PFSK-1 (cell line): Measurements from ENCODE around the gene BAIAP2L1.

Experiments
- POLR2AphosphoS5 ChIP-seq: IDR thresholded peaks from 2 replicates; pipeline ENCODE4 v1.6.1; 2012; ENCODE audit warnings: low read depth, mild to moderate bottlenecking, control low read depth, low read length, moderate library complexity
- SIN3A ChIP-seq: IDR thresholded peaks from 2 replicates; pipeline ENCODE4 v1.6.1; 2012; ENCODE audit warnings: mild to moderate bottlenecking, low read length, moderate library complexity, borderline replicate concordance; ENCODE audit not compliant: insufficient read depth

DNA sequence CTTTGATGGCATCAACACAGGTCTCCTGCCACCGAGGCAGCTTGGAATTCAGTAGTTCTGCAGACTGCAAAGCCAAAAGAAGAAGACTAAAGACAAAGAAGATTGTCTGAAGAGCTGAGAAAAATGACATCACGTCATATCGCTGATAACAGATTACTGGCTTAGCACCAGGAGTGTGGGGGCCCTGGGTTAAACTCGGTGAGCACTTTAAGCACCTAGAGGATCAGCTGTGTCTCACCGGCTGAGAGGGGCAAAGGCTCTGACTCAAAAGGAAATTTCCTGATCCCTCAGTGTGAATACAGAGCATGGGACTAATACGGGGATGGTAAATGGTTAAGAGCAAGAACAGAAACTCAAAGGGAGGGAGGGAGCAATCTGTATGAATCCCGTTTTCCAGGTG is 88.7 kb downstream of the BAIAP2L1 start:
- TF ChIP-seq SIN3A, result no peak
- TF ChIP-seq POLR2AphosphoS5, result no peak
